GM18907 (cell line): ENCODE data around the gene FCAMR.
A peak's percentile ranks its signal among the peaks of the same experiment; 100 is the strongest.

Experiments used
- ATAC-seq: cut with Tn5 transposase; IDR thresholded peaks from one replicate; pipeline ENCODE4 v1.9.1; 2021; ENCODE audit warnings: mild to moderate bottlenecking, moderate library complexity; ENCODE audit not compliant: unreplicated experiment

The FCAMR gene

DNA sequence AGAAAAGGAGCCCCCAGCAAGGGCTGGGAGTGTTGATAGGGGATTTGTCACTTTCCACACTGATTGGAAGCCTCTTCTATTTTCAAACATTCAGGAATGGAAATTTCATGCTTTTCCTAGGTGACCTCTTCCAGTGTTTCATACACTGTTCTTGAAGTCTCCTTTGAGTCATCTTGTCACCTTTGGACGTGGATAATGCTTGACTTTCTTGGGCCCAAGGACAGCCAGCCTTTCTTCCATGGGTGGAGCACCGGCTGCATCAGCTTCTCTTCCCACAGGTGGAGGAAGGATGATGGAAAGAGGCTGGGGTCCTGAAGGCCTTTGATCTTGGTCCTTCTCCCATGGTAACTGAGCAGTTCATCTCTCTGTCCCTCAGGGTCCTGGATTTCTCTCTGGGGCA is 12.1 kb downstream of the FCAMR start:
- ATAC-seq, result no peak

DNA sequence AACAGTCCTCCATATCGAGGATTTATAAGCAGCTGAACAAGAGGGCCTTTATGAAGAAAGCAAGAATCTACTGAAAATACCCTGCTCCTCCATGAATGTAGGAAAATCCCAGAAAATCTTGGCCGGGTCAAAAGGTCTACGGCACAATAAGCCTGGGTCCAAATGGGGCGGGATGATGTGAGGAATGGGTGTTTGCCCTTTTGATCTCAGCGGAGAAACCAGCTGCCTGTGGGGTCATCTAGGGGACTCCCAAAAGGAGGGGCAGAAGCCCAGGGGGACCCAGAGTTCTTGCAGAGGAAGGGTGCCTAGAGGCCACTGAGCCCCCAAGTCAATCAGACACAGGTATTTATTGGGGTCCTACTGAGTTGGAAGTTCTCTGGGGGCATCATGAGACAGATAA is 12.6 kb downstream of the FCAMR start:
- no peak for ATAC-seq

DNA sequence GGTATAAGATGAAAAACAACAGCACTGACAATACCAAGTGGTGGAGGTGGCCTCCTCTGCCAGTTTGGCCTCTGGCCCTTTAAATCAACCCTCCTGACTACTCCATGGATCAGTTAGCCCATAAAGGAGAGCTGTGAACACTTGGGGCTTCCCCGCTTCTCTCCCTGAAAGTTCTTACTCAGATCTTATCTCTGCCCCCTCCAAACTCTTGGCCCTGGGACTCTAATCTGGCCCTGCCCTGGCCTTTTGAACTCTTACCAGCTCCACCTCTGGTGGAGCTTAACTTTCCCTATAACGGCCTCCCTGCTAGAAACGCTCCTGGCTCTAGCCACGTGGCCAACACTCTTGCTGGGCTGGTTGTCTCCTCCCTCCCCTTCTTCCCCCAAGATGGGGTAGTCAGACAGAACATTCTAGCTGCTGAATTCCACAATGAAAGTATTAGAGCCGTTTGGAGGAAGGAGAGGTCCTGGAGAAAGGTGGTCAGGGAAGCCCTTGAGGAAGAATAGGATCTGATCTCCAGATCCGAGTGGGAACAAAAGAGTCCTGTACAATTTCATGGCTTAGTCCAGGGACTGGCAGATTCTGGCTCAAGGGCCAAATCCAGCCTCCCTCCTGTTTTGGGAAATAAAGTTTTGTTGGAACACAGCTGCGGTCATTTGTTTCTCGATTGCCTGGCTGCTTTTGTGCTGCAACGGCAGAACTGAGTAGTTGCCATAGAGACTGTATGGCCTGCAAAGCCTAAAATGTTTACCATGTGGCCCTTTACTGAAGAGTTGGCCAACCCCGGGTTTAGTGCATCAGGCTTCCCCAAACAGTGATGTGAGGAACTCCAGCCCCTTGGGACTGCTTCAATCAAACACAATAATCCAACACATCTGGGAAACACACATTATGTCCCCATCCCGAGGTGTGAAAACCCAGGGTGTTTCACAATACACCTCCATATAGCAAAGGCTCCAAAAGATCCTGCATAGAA is 14.5 kb downstream of the FCAMR start:
- ATAC-seq, result peak; percentile 34

DNA sequence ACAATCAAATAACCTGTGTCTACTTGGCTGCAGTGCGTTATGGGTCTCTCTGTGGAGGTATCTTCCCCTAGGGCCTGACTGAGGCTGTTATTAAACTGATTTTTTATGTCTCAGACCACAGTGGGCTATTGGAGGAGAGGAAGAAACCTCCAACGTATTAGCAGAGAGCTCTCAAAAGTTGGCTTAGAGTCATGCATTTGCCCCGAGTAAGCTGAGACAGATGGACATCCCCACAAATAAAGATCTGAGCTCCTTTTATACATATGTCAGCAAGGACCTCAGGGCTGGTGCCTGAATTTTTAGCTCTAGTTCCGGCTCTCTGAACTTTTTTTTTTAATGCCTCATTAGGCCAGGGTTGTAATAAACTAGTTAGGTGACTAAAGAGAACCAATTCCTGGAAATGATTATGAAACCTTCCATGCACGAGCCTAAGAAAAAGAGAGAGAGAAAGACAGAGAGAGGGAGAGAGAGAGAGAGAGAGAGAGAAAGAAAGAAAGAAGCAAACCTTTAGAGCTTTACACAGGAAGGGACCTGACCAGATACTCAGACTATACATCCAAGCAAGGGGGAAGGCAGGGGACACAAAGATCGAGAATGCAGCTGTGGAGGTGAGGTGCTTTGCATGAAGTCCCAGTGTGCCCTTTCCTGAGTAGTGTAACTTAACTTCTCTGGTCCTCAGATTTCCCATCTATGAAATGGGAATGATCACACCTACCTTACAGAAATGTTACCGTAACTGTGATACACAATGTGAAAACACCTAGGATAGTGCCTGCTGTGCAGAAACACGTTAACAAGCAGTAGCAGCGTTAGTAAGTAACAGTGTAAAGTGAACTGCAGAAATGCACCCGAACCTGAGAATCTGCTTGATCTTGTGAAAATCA is 15.6 kb downstream of the FCAMR start:
- no peak for ATAC-seq

DNA sequence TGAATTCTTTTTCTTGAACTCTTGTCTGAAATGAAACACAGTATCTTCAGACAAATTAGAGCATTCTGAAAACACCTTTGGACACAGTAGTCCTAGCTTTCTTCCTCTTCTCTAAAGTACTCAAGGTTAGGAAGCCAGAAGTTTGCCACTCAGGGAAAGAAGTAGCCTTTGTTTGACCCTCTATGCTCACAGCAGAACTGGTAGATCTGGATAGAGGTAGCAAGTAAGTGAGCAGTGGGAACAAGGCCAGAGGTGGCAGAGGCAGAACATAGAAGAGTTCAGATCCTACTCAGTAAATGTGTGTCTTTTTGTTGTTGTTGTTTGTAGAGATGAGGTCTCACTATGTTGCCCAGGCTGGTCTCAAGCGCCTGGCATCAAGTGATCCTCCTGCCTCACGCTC is 16.6 kb downstream of the FCAMR start:
- ATAC-seq, result no peak

DNA sequence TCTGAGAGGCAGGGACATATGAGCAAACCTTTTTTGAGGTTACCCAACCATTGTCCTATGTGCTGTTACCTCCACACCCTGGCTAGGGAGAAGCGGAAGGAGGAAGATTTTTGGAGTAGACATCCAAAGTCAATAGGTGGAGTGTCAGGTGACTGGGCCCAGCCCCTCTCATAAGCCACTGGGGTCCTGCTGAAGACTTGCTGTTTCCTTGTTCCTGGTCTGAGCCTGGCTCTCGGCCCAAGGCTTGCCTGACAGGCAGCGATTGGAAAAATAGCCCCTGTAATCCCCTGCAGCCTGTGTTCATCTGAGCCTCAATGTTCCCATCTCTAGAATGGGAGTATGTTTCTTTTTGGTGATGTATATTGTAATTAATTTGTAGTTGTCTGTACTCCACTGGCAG is 17.1 kb downstream of the FCAMR start:
- ATAC-seq, result no peak

GRCh38 chr1:206952171-206952570 is 18.1 kb downstream of the FCAMR start:
- ATAC-seq, result peak; percentile 42

DNA sequence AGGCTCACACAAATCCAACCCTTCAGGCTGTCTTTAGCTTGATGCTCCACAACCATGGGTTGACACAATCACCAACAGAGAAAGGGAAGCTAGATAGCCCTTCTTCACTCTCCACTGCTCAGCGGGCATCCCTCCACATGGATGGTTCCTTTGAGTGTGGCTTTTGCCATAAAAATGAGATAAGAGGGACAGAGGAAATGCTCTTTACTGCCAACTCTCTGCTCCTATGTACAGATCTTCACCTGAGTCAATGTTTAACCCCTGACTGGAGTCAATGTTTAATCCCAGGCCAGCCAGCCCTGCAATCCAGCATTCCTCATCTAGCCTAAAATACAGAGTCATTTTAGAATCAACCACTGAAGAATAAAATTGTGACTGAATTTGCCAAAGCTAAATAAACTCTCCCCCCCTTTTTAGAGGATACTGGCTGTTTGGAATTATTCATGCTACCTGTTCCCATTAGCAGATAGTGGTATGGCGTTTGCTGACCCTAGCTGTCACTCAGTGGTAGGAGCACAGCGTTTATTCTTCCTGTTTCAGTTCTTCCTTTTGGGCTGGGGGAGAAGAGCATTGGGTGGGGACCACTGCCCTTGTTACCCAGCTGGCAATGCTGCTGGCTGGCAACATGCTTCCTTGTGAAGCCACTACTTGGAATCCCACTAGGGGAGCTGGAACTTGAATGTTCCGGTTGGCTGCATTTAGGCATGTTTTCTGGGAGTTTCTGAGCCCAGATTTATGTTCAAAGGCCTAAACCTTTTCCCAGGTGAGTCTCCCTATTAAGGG is 18.8 kb downstream of the FCAMR start:
- ATAC-seq, result peak; percentile 57

- ATAC-seq, result no peak
Observed at GRCh38 chr1:206949641-206950040, 20.6 kb downstream of the FCAMR start.

DNA sequence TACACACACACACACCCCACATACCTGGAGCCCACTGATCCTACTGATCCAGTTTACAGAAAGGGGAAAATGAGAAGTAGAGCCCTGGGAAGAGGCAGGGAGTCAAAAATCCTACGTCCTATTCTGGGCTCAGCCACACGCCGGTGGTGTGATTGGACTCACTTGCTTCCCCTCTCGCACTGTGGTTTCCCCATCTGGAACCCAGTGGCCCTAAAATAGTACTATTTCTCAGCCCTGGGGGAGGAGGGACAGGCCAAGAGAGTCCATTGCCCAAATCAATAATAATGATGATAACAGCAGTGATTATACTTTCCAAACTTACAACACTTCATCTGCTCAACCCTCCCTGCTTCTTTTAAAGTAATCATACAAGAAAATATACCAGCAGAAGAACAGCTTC is 21.1 kb downstream of the FCAMR start:
- ATAC-seq, result no peak

- no peak for ATAC-seq
Observed at GRCh38 chr1:206947255-206947654, 23.0 kb downstream of the FCAMR start.

GRCh38 chr1:206946261-206946660 is 24.0 kb downstream of the FCAMR start, which contains the start of gene PIGR:
PIGR (minus strand) TSS chr1:206946466; CDS start chr1:206940531, 5,935 bp downstream.
- ATAC-seq, result no peak

GRCh38 chr1:206945779-206946178 is 24.5 kb downstream of the FCAMR start:
- no peak for ATAC-seq

DNA sequence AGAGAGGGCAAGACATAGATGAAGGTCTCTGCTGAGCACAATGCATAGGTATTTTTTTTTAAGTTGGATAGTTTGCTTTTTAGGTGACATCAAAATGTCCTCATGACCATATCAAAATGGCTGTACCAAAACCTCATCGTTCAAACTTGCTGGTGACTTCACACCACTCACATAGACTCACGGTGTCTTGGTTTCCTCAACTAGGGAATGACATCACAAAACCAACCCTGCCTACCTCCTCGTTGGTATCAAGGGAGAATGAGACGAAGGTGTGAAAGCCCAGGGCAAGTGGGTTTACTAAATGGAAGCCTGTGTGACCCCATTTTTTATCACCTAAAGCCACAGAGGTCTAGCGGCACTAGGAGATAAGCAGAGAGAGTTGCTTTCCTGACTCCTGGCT is 25.6 kb downstream of the FCAMR start:
- no peak for ATAC-seq

GRCh38 chr1:206941766-206942418 is 28.4 kb downstream of the FCAMR start:
- no peak for ATAC-seq

- no peak for ATAC-seq
Observed at GRCh38 chr1:206940588-206940936, 29.7 kb downstream of the FCAMR start.

- no peak for ATAC-seq
Observed at GRCh38 chr1:206939841-206940587, 30.2 kb downstream of the FCAMR start.

GRCh38 chr1:206939131-206939530 is 31.1 kb downstream of the FCAMR start:
- ATAC-seq, result no peak

- ATAC-seq, result no peak
Observed at GRCh38 chr1:206937425-206937824, 32.8 kb downstream of the FCAMR start.
